Neutrophil (primary cell): Measurements from ENCODE around the gene MIA3.

Experiments
- H3K27ac ChIP-seq: fragments of 200-600 bp; sonication (generic); 2 replicates; pipeline ENCODE4 v1.5.1; 2016; ENCODE audit warnings: mild to moderate bottlenecking, moderate library complexity
- H3K27me3 ChIP-seq: fragments of 200-600 bp; sonication (generic); 2 replicates; pipeline ENCODE4 v1.6.0; 2016; ENCODE audit warnings: mild to moderate bottlenecking
- H3K36me3 ChIP-seq: fragments of 200-600 bp; sonication (generic); 2 replicates; pipeline ENCODE4 v1.5.1; 2017
- H3K4me1 ChIP-seq, 2 experiments: fragments of 200-600 bp in 1 of 2; sonication (generic) in 1 of 2; 1 replicate in 1 of 2; 2 replicates in 1 of 2; pipeline versions ENCODE4 v1.5.1 to v1.6.1; 2013 to 2016; ENCODE audit warnings: low read depth in 1 of 2, low read length in 1 of 2, mild to moderate bottlenecking in 1 of 2, moderate library complexity in 1 of 2; ENCODE audit not compliant: control insufficient read depth in 1 of 2, insufficient read depth in 1 of 2
- H3K4me3 ChIP-seq, 2 experiments: fragments of 200-600 bp in 1 of 2; sonication (generic) in 1 of 2; 1 replicate in 1 of 2; 2 replicates in 1 of 2; pipeline ENCODE4 v1.5.1; 2013 to 2016; ENCODE audit warnings: low read depth in 1 of 2, low read length in 1 of 2, mild to moderate bottlenecking in 1 of 2, moderate library complexity in 1 of 2
- H3K9me3 ChIP-seq: fragments of 200-600 bp; sonication (generic); 2 replicates; pipeline ENCODE4 v1.5.1; 2016
- TF ChIP-seq, protein P1 (sequence below): fragments of 200-600 bp; sonication (generic); IDR thresholded peaks from 2 replicates; pipeline ENCODE4 v1.5.1; 2016; ENCODE audit warnings: antibody characterized with exemption

The MIA3 gene

GRCh38 chr1:222631611-222632208, 13.8 kb downstream of the MIA3 start:
- Histone ChIP-seq H3K4me1 (no peaks in the 10 kb centered on the region), H3K9me3 (no peaks in the 10 kb centered on the region), H3K4me3 (no peak overlapping the region), H3K27ac (no peak overlapping the region), H3K27me3 (no peaks in the 10 kb centered on the region), H3K36me3 (peaks cover 29% of the 10 kb centered on the region)
- TF ChIP-seq, protein P1, sequence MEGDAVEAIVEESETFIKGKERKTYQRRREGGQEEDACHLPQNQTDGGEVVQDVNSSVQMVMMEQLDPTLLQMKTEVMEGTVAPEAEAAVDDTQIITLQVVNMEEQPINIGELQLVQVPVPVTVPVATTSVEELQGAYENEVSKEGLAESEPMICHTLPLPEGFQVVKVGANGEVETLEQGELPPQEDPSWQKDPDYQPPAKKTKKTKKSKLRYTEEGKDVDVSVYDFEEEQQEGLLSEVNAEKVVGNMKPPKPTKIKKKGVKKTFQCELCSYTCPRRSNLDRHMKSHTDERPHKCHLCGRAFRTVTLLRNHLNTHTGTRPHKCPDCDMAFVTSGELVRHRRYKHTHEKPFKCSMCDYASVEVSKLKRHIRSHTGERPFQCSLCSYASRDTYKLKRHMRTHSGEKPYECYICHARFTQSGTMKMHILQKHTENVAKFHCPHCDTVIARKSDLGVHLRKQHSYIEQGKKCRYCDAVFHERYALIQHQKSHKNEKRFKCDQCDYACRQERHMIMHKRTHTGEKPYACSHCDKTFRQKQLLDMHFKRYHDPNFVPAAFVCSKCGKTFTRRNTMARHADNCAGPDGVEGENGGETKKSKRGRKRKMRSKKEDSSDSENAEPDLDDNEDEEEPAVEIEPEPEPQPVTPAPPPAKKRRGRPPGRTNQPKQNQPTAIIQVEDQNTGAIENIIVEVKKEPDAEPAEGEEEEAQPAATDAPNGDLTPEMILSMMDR = no peak

GRCh38 chr1:222632749-222633148, 14.9 kb downstream of the MIA3 start:
- Histone ChIP-seq H3K36me3 (peaks cover 25% of the 10 kb centered on the region), H3K27me3 (no peaks in the 10 kb centered on the region), H3K4me3 (no peak overlapping the region), H3K27ac (no peak overlapping the region), H3K4me1 (no peaks in the 10 kb centered on the region), H3K9me3 (no peaks in the 10 kb centered on the region)
- TF ChIP-seq, protein P1 = no peak

GRCh38 chr1:222634180-222635013, 16.5 kb downstream of the MIA3 start:
- H3K27ac ChIP-seq = no peak overlapping the region
- TF ChIP-seq, protein P1 = peak; percentile 76
- no peaks in the 10 kb centered on the region for H3K27me3 ChIP-seq
- no peaks in the 10 kb centered on the region for H3K4me1 ChIP-seq
- peaks cover 18% of the 10 kb centered on the region for H3K36me3 ChIP-seq
- H3K4me3 ChIP-seq = no peak overlapping the region
- no peaks in the 10 kb centered on the region for H3K9me3 ChIP-seq

DNA sequence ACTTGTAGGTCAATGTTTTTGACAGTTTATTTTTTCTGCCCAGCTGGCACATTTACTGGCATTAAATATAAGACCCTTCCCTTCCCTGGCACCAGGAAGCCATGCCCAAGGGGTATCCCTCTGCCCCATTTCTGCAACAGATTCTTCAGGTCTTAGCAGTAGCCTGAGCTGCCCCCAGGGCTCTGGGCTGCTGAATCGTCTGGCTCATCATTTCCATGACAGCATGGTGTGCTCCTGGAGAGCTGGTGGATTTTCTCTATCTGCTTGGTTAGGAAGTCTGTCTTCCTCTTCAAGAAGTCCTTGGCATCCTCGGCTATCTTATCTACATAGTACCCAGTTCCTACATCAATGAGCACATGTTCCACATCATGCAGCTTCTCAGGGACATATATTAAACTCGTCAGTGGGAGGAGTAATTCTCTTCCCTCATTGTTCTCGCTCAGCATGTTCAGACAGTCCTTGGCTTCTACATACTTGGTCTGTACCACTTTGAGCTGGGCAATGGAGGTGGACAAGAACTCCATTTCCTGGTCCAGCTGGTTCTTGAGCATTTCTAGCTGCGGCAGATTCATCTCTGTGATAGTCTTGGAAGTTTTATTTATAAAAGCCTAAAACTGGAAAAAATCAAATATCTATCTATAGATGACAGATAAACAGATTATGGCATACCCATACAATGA, 23.5 kb downstream of the MIA3 start:
- TF ChIP-seq, protein P1 = no peak
- H3K36me3 ChIP-seq = peaks cover 5% of the 10 kb centered on the region
- H3K4me3 ChIP-seq = no peak overlapping the region
- no peaks in the 10 kb centered on the region for H3K27me3 ChIP-seq
- no peaks in the 10 kb centered on the region for H3K9me3 ChIP-seq
- H3K4me1 ChIP-seq = peaks cover 18% of the 10 kb centered on the region in 2 experiments
- H3K27ac ChIP-seq = no peak overlapping the region

DNA sequence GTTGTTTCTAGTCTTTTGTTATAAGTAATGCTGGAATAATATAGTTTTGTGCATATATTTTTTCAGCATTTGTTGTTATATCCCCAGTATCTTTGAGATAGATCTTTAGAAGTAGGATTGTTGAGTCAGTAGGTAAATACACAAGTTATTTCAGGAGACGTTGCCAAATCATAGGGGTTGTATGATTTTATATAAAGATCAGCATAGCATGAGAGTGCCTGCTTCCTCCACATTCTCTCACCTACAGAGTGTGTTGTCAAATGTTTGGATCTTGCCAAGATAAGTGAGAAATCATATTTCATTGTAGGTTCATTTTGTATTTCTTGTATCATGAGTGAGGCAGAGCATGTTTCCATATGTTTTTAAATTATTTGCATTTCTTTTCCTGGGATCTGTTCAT, 24.6 kb downstream of the MIA3 start:
- TF ChIP-seq, protein P1 = no peak
- Histone ChIP-seq H3K27ac (no peak overlapping the region), H3K36me3 (peaks cover 13% of the 10 kb centered on the region), H3K4me3 (no peak overlapping the region), H3K4me1 (peaks cover 18% of the 10 kb centered on the region in 2 experiments), H3K27me3 (no peaks in the 10 kb centered on the region), H3K9me3 (no peaks in the 10 kb centered on the region)
